GM12874 (cell line): ENCODE results near the gene ESYT2.

Experiments used
- TF ChIP-seq, protein P1 (sequence below): IDR thresholded peaks from 2 replicates; pipeline ENCODE4 v1.5.1; 2011; ENCODE audit warnings: low read depth, mild to moderate bottlenecking, control low read depth, low read length, moderate library complexity; ENCODE audit not compliant: insufficient read depth

Gene ESYT2

DNA sequence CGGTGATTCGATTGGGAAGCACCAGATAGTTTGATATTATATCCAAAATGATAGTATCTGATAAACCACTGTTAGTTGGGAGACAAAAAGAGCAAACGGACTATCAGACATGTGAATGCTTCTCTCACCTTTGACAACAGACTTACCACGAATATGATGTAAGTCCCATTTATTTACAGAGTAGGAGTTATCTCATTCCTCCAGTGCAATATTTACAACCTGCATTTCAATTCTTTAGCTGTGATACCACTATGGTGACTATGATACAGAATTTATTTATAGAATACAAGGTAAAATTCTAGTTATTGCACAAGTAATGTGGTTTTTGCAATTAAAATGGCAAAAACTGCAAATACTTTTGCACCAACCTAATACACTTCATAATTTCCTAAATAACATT lies 61.6 kb downstream of the ESYT2 start:
- TF ChIP-seq, protein P1, sequence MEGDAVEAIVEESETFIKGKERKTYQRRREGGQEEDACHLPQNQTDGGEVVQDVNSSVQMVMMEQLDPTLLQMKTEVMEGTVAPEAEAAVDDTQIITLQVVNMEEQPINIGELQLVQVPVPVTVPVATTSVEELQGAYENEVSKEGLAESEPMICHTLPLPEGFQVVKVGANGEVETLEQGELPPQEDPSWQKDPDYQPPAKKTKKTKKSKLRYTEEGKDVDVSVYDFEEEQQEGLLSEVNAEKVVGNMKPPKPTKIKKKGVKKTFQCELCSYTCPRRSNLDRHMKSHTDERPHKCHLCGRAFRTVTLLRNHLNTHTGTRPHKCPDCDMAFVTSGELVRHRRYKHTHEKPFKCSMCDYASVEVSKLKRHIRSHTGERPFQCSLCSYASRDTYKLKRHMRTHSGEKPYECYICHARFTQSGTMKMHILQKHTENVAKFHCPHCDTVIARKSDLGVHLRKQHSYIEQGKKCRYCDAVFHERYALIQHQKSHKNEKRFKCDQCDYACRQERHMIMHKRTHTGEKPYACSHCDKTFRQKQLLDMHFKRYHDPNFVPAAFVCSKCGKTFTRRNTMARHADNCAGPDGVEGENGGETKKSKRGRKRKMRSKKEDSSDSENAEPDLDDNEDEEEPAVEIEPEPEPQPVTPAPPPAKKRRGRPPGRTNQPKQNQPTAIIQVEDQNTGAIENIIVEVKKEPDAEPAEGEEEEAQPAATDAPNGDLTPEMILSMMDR = no peak

DNA sequence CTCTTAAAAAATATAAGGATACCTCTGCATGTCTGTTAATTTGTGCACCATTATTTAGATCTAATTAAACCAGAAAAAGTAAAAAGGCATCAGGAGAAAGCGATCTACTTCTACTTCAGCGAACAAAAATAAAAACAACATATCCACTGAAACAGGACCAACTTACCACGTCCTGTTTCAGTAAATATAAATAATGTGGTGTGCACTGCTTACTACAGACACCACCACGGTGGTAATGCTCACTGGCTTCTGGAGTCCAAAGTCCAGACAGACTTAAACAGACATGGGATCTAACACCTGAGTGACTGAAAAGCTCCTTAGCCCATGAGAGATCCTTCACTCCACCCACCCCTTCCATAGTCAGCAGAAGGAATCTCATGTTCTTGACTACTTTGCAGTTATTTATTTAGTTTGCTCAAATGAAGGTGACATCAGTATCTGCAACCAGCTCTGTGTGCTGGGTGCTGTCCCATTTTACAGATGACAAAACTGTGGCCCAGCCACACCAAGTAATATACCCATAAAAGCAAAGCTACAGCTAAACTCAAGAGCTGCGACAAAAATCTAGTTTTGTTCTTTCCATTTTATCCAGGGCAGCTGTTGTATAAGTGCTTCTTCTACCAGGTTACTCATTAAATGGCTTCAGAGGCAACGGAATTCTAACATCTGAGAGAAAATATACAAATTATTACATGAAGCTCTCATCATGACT lies 62.6 kb downstream of the ESYT2 start:
- TF ChIP-seq, protein P1 = no peak

DNA sequence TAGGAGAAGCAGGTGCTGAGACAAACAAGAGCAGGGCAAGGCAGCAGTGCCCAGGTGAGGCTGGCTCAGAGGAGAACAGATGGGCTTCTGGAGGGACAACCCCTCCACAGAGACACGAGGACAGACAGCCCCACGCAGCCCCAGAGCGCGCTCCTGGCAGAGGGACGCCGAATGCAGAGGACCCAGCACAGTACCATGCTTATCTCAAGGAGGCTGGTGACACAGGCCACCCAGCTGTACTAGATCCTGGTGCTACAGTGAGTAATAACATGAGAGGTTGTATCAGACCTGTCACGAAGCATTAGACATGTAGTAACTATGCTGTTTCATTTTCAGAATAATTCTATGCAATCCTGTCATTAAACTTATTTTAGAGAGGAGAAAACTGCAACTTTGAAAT lies 64.3 kb downstream of the ESYT2 start:
- TF ChIP-seq, protein P1 = no peak

DNA sequence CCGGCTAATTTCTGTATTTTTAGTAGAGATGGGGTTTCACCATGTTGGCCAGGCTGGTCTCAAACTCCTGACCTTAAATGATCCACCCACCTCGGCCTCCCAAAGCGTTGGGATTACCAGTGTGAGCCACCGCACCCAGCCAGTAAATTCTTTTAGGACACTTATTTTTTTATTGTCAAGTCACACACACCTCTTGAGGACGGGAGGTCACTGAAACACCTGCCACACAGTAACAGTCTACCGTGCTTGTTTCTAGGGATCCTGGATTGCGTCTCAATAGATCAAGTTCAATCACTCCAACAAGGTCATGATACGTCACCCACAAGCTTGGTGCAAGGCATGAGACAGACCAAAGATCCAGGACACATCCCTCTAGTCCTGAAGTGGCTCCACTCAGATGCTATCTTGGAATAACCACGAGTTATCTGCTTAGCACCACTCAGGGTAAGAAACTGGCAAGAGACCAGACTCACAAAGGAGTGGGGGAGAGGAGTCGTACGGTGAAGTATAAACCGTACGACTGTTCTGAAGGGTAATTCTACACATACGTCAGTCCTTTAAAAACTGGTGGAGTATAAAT lies 65.8 kb downstream of the ESYT2 start:
- TF ChIP-seq, protein P1 = no peak

DNA sequence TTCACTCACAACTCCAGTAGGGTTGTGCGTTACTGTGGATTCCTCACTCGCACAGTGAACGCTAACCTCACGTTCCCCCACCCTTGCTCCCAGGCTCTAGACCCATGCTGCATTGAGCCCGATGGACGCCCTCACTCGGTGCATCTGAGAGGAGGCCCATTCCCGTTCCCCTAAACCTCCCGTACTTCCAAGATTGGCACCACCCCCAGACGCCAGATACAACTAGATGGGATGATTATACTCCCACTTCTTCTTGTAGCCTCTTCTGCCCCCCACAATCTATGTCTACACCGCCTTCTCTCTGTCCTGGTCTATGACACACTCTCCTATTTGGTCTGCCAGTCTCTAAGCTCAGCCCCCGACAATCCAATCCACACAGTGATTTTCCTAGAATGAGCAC lies 67.4 kb downstream of the ESYT2 start:
- TF ChIP-seq, protein P1 = no peak

DNA sequence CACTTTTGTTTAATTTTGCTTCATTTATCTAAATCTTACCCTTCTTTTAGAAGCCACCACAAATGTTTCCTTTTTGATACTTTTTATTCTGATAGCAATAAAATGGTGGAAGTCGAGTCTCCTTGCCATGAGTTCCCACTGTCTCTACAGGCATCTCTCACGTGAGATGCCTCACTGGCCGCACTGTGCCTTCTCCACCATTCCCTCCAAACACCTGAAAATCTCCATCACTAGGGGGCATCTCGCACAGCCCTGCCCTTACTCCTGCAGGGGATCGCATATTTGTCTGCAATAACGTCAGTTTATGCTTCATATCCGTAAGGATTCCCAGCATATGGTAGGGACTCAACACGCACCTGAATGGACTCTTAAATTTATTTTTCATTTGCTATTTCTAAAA lies 68.4 kb downstream of the ESYT2 start:
- TF ChIP-seq, protein P1 = no peak

DNA sequence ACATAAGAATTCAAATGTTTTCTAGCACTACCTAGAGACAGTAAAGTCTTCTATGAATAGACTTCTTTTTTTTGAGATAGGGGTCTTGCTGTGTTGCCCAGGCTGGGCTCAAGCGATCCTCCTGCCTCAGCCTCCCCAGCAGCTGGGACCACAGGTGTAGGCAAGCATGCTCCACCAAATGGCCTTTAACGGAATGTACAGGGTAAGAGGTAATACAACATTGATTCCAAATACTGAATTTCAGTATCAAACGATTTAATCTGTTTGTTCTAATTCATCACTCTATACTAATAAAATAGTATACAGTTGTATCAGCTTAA lies 68.9 kb downstream of the ESYT2 start:
- TF ChIP-seq, protein P1 = no peak
